ENCODE results near the gene LDB3. TPM values are rescaled to one million over a fixed set of nuclear protein-coding genes. Genes with fewer than 3 reads are reported as not detected.

The LDB3 gene
- total RNA-seq, 1 experiment from 2014 or later: 0.63 TPM

GRCh38 chr10:86681722-86682386 is 13.5 kb downstream of the LDB3 start:
- Histone ChIP-seq H3K79me2 (ENCODE audit: low read depth) (no peaks in the 10 kb centered on the region), H3K36me3 (ENCODE audit: low read depth) (no peaks in the 10 kb centered on the region), H3K27me3 (ENCODE audit: insufficient read depth, low read depth) (no peaks in the 10 kb centered on the region), H2AFZ (no peak overlapping the region), H3K4me2 (no peak overlapping the region), H3K4me1 (replicated peaks; ENCODE audit: insufficient read depth) (no peaks in the 10 kb centered on the region; the same call in 1 of the 2 replicates), H3K9me2 (ENCODE audit: insufficient read depth) (no peaks in the 10 kb centered on the region), H4K20me1 (ENCODE audit: insufficient read depth) (no peaks in the 10 kb centered on the region), H3K9me3 (ENCODE audit: insufficient read depth, low read depth) (no peaks in the 10 kb centered on the region), H3K4me3 (no peak overlapping the region), H3K27ac (no peak overlapping the region), H3F3A (ENCODE audit: insufficient read depth, low read depth) (no peaks in the 10 kb centered on the region)
- BruUV-seq (replicated peaks): no TSS peak
- ChIA-PET CTCF (no interaction called here), POLR2A (ENCODE audit: unreplicated experiment) (interaction anchor here (0.5 kb wide), 2 partner anchors 13 to 281 kb away, joined by 4 read pairs; no protein-coding TSS in a partner anchor)
- intact Hi-C loops (cut with micrococcal nuclease; ENCODE audit: unreplicated experiment): loop anchor here (5.0 kb wide), 2 partner anchors 35 to 280 kb away; no protein-coding TSS in a partner anchor
- TF ChIP-seq EZH2 (IDR thresholded peaks at IDR 0.05; ENCODE audit: low read depth) (no peak), CTCF (conservative IDR thresholded peaks at IDR 0.05) (no peak)
- DNase-seq: no peak

GRCh38 chr10:86682675-86683074 is 14.4 kb downstream of the LDB3 start:
- H2AFZ ChIP-seq: no peak overlapping the region
- intact Hi-C loops (cut with micrococcal nuclease; ENCODE audit: unreplicated experiment): loop anchor here (5.0 kb wide), 2 partner anchors 35 to 280 kb away; no protein-coding TSS in a partner anchor
- H3K9me3 ChIP-seq (ENCODE audit: insufficient read depth, low read depth): no peaks in the 10 kb centered on the region
- no peak overlapping the region for H3K27ac ChIP-seq
- TF ChIP-seq EZH2 (IDR thresholded peaks at IDR 0.05; ENCODE audit: low read depth): no peak
- no peak for TF ChIP-seq CTCF (conservative IDR thresholded peaks at IDR 0.05)
- H3K4me1 ChIP-seq (replicated peaks; ENCODE audit: insufficient read depth): no peaks in the 10 kb centered on the region; the same call in 1 of the 2 replicates
- no peak for DNase-seq
- no TSS peak for BruUV-seq (replicated peaks)
- H3K4me2 ChIP-seq: no peak overlapping the region
- no peaks in the 10 kb centered on the region for H3K36me3 ChIP-seq (ENCODE audit: low read depth)
- ChIA-PET POLR2A (ENCODE audit: unreplicated experiment) (interaction anchor here (0.5 kb wide), 1 partner anchor 14 kb away, joined by 4 read pairs; no protein-coding TSS in a partner anchor), CTCF (interaction anchor here (0.5 kb wide), 1 partner anchor 22 kb away, joined by 4 read pairs; no protein-coding TSS in a partner anchor)
- H3K27me3 ChIP-seq (ENCODE audit: insufficient read depth, low read depth): no peaks in the 10 kb centered on the region
- H3K9me2 ChIP-seq (ENCODE audit: insufficient read depth): no peaks in the 10 kb centered on the region
- no peaks in the 10 kb centered on the region for H4K20me1 ChIP-seq (ENCODE audit: insufficient read depth)
- H3K79me2 ChIP-seq (ENCODE audit: low read depth): no peaks in the 10 kb centered on the region
- H3F3A ChIP-seq (ENCODE audit: insufficient read depth, low read depth): no peaks in the 10 kb centered on the region
- H3K4me3 ChIP-seq: no peak overlapping the region

- Histone ChIP-seq H3K4me2 (no peak overlapping the region), H3K36me3 (ENCODE audit: low read depth) (no peaks in the 10 kb centered on the region), H3K4me1 (replicated peaks; ENCODE audit: insufficient read depth) (no peaks in the 10 kb centered on the region; the same call in 1 of the 2 replicates), H3K79me2 (ENCODE audit: low read depth) (no peaks in the 10 kb centered on the region), H3K9me3 (ENCODE audit: insufficient read depth, low read depth) (no peaks in the 10 kb centered on the region), H3K27me3 (ENCODE audit: insufficient read depth, low read depth) (no peaks in the 10 kb centered on the region), H3K27ac (no peak overlapping the region), H4K20me1 (ENCODE audit: insufficient read depth) (no peaks in the 10 kb centered on the region), H2AFZ (no peak overlapping the region), H3K9me2 (ENCODE audit: insufficient read depth) (no peaks in the 10 kb centered on the region), H3F3A (ENCODE audit: insufficient read depth, low read depth) (no peaks in the 10 kb centered on the region), H3K4me3 (no peak overlapping the region)
- TF ChIP-seq CTCF (conservative IDR thresholded peaks at IDR 0.05): peak; percentile 63
- no peak for TF ChIP-seq EZH2 (IDR thresholded peaks at IDR 0.05; ENCODE audit: low read depth)
- BruUV-seq (replicated peaks): no TSS peak
- DNase-seq: peak in 1 of 2 experiments; percentile 55
- CTCF ChIA-PET: interaction anchor here (0.5 to 1.0 kb wide), 4 partner anchors 8 to 217 kb away, joined by 4 to 5 read pairs (median 4); no protein-coding TSS in a partner anchor
- POLR2A ChIA-PET (ENCODE audit: unreplicated experiment): interaction anchor here (0.6 kb wide), 1 partner anchor 82 kb away, joined by 4 read pairs; no protein-coding TSS in a partner anchor
- intact Hi-C loops (cut with micrococcal nuclease; ENCODE audit: unreplicated experiment): loop anchor here (1.0 to 5.0 kb wide), 3 partner anchors 37 to 282 kb away; no protein-coding TSS in a partner anchor
These were observed 16.2 kb downstream of the LDB3 start for GRCh38 chr10:86684331-86685097.
